ACHN (cell line): ENCODE data around the gene EHHADH.
A peak's percentile ranks its signal among the peaks of the same experiment; 100 is the strongest.

Experiments used
- DNase-seq: peaks from one replicate; pipeline ENCODE4 v3.0.0-alpha.2; 2015
- in situ Hi-C: cut with HindIII; loops from 2 replicates; pipeline ENCODE4 v1.10.0; 2017; ENCODE audit warnings: low sequenced_read_pairs, low pct_ligation_motif_present, low pct_unique_long_range_greater_than_20kb

Gene EHHADH

DNA sequence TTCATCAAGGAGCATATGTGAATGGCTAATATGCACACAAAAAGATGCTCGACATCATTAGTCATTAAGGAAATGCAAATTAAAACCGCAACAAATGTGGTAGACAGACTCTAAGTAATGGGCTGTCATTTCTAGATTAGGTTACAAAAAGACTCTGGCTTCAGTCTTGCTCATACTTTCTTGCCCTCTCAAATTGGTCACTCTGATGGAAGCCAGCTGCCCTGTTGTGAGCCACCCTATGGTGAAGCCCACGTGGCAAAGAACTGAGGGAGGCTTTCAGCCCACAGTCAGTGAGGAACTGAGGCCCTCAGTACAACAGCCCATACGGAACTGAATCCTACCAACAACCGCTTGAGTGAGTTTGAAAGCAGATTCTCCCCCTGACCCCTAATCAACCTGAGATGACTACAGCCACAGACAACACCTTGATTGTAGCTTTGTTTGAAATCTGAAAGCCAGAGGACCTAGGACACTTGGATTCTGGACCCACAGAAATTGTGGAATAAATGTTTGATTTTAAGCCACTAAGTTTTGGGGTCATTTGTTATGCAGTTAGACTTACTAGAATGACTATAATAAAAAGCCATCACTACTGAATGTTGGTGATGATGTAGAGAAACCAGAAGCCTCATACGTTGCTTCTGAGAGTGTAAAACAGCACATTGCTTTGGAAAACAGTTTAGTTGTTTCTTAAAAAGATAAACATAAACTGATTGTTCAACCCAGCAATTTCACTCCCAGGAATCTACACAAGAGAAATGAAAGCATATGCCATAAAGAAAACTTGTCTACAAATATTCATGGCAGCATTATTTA is 45.7 kb downstream of the EHHADH start:
- no peak for DNase-seq
- in situ Hi-C loops = no loop called here

DNA sequence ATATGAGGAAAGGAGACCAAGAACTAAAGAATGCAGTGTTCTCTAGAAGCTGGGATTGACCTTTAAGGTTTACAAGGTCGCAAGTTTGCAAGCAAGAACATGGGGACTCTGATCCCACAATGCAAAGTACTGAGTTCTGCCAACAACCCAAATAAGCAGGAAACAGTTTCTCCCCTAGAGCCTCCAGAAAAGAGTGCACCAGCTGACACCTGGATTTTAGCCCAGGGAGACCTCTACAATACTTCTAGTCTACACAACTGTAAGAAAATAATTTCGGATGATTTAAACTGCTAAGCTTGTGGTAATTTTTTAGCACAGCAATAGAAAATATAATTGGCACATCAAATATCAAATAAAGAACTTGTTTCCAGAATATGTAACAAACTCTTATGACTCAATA is 46.4 kb downstream of the EHHADH start:
- in situ Hi-C loops = no loop called here
- DNase-seq = no peak

DNA sequence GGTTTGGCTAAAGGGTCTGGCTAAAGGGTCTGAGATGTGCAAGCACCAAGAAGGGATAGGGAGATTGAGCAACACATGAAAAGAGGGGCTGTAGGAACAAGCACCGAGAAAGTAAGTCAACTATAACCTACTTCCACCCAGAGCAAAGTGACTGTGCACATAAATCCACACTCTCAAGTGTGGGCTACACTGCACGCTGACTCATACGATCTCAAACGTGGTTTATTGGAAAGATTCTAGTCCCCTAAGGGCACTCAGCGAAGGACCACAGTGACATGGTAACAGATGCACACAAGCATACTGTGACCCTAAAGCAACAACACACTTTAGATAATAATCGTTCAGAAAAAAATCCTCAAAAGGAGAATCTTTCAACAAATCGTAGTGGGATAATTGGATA is 48.0 kb downstream of the EHHADH start:
- in situ Hi-C loops = no loop called here
- no peak for DNase-seq

DNA sequence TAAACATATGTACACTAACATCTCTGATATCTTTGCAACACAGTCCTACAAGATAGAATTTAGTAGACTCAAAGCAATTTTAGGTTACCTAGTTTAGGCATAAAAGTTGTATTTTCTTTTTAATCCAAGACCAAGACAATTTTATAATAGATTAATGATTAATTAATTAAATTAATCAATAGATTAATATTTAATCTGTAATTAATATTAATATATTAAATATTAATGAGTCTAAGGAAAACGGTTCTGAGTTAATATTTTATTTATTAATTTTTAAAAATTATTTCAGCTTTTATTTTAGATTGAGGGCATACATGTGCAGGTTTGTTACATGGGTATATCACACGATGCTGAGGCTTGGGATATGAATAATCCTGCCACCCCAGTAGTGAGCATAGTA is 49.0 kb downstream of the EHHADH start:
- no peak for DNase-seq
- in situ Hi-C loops = no loop called here

DNA sequence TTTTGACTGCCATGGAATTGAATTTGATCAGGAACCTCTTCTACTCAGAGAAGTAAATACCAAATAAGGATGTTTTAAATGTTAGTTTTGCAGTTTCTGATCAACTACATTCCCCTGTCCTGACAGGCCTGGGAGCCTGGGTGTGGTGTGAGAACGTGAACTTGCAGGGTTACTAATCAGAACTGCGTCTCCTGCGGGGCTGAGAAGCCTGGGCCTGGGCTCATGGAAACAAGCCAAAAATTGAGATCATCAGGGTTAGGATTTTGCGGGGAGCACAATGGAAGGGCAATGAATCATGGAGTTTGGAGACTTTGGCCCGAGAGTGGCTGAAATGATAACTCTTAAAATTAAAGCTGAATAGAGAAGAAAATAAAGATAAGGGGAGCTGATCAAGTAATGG is 53.2 kb downstream of the EHHADH start:
- DNase-seq = no peak

DNA sequence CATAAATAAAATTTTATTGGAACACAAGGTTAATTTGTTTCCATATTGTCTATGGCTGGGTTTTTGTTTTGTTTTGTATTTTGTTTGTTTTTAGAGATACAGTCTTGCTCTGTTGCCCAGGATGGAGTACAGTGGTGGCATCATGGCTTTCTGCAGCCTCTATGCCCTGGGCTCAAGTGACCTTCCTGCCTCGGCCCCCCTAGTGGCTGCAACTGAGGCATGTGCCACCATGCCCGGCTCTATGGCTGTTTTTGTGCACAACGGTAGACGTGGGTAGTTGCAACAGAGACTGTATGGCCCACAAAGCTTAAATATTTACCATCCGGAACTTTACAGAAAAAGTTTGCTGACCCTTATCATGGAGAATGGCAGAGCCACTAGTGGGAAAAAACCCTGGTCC is 54.2 kb downstream of the EHHADH start:
- in situ Hi-C loops = no loop called here
- DNase-seq = no peak

More for the DNA sequence above, 53.2 kb downstream of the EHHADH start:
- in situ Hi-C loops = no loop called here

- in situ Hi-C loops = no loop called here
- DNase-seq = no peak
Observed at GRCh38 chr3:185199206-185199605, 54.6 kb downstream of the EHHADH start.

GRCh38 chr3:185197068-185197467 is 56.8 kb downstream of the EHHADH start:
- in situ Hi-C loops = no loop called here
- no peak for DNase-seq

- in situ Hi-C loops = no loop called here
- DNase-seq = no peak
Observed at GRCh38 chr3:185195652-185196051, 58.2 kb downstream of the EHHADH start.

DNA sequence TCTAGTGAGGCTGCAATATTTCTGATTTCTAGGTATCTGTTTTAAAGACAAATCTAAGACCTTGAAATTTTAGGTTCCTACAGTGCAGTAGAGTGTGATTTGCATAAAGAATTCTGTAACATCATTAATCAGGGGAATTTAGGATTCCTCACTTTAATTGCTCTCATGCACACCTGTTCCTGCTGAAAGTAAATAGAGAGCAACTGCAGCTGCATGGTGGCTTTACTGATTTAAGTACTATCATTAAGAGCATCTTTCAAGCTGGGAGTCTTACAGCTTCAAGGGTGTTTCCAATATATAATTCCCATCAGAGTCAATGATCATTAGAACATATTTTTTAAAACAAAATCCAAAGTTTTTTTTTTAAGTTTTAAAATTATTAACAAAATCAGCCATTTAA is 65.0 kb downstream of the EHHADH start:
- in situ Hi-C loops = no loop called here
- DNase-seq = no peak

DNA sequence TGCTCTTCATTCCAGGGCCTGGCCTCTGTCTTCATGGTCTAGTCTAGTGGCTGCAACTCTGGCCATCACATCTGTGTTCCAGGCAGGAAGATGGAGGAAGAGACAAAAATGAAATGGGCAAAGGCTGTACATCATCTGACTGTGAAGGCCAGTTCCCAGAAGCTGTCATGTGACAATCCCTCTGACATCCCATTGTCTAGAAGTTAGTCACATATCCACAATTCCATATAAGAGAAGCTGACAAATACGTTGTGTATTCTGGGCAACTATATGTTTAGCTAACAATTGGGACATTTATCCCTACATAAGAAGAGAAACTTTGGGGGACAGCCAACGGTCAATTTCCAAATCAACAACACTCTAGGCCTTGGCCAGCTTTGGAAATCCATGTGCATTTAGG is 66.5 kb downstream of the EHHADH start:
- in situ Hi-C loops = no loop called here
- DNase-seq = no peak

- DNase-seq = peak; percentile 33
- in situ Hi-C loops = no loop called here
Observed at GRCh38 chr3:185176750-185177359, 77.0 kb downstream of the EHHADH start.

DNA sequence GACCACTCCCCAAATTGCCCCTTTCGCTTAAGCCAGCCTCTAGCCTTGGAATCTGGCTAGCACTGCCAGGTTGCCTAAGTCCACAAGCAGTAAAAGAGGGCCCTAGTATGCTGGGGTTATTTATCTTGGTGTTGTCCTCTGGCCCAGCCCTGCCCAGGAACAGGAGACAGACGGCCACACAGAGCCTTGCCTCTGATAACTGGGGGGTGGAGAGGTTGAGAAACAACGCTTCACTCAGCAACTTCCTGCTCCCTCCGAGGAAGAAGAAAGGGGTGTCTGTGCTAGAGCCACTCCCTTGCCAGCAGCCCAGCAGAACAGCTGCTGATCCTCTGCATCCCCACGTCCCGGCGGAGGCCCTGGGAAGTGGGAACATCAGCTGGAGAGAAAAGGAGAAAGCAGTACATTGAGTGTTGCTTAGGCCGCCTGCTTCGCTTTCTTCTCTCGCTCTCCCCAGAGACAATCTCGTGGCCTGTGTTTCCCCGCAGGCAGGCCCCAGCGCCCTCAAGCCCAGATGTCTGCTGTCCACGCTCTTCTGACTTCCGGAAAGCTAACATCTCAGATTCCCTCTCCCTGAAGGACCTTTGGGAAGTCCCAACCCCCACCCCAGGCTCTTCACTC is 78.4 kb downstream of the EHHADH start:
- no peak for DNase-seq
- in situ Hi-C loops = no loop called here

- in situ Hi-C loops = no loop called here
- DNase-seq = no peak
Observed at GRCh38 chr3:185172086-185173049, 81.5 kb downstream of the EHHADH start.

- in situ Hi-C loops = no loop called here
- DNase-seq = no peak
Observed at GRCh38 chr3:185164428-185165217, 89.2 kb downstream of the EHHADH start.

- DNase-seq = no peak
- in situ Hi-C loops = no loop called here
Observed at GRCh38 chr3:185162634-185163033, 91.2 kb downstream of the EHHADH start.

- in situ Hi-C loops = no loop called here
Observed at GRCh38 chr3:185161761-185162160, 92.1 kb downstream of the EHHADH start.

DNA sequence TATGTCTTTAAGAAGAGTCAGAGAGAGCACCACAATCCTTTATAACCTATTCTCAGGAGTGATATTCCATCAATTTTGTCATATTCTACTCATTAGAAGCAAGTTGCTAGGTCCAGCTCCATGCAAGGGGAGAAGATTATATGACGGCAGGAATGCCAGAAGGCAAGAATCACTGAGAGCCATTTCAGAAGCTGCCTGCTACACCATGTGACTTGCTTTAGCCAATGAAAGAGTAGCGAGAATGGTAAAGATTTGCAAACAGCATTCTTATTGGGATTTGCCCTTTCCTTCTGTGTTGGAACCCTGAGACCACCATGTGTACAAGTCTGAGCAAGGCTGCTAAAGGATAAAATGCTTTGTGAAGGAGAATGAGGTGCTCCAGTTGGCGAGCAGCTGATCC is 96.5 kb downstream of the EHHADH start:
- DNase-seq = no peak
- in situ Hi-C loops = no loop called here

More at GRCh38 chr3:185161761-185162160, 92.1 kb downstream of the EHHADH start:
- no peak for DNase-seq
